Body of pancreas (tissue), 4 donors: ENCODE data around the gene SEC62. TPM values are rescaled to one million over a fixed set of nuclear protein-coding genes. Genes with fewer than 3 reads are reported as not detected.

Experiments
- ATAC-seq: fragments of 150-250 bp; one replicate; pipeline ENCODE4 v1.9.1; 2016
- DNase-seq, 4 donors: peaks; one replicate each; pipeline ENCODE4 v3.0.0-alpha.2; 2019
- H3K27ac ChIP-seq, 4 donors: fragments of 200-600 bp; sonication (generic); 1 replicate in 3 of 4; 2 replicates in 1 of 4; pipeline versions ENCODE4 v1.5.1 to v1.6.1; 2016 to 2019; ENCODE audit warnings: mild to moderate bottlenecking in 1 of 4, mixed read lengths in 1 of 4, moderate library complexity in 1 of 4
- H3K27me3 ChIP-seq, 2 donors: fragments of 200-600 bp; sonication (generic); one replicate each; pipeline ENCODE4 v1.6.0; 2016; ENCODE audit warnings: mild to moderate bottlenecking in 1 of 2
- H3K36me3 ChIP-seq, 2 donors: fragments of 200-600 bp; sonication (generic); replicated peaks in 1 of 2; 2 replicates each; pipeline ENCODE4 v1.5.1; 2016; ENCODE audit warnings: low read depth in 2 of 2; ENCODE audit not compliant: insufficient read depth in 1 of 2
- H3K4me1 ChIP-seq: fragments of 200-600 bp; sonication (generic); one replicate; pipeline ENCODE4 v1.6.0; 2016
- H3K4me3 ChIP-seq, 2 donors: fragments of 200-600 bp; sonication (generic); 1 replicate in 1 of 2; 2 replicates in 1 of 2; pipeline ENCODE4 v1.5.1; 2016 to 2019
- H3K9me3 ChIP-seq, 3 donors: fragments of 200-600 bp; sonication (generic); 1 replicate in 2 of 3; 2 replicates in 1 of 3; pipeline ENCODE4 v1.5.1; 2016
- POLR2A ChIP-seq, 3 donors: fragments of 450-650 bp; IDR thresholded peaks; one replicate each; pipeline ENCODE4 v1.6.1; 2016; ENCODE audit warnings: antibody characterized with exemption in 3 of 3, mild to moderate bottlenecking in 2 of 3
- WGBS, 2 donors: methylation state at CpG; one replicate each; pipeline ENCODE4 v1.1.5; 2017; 5-methylcytosine and 5-hydroxymethylcytosine counted together
- intact Hi-C: fragments of 100-400 bp; cut with DNase I; formaldehyde crosslinking; loops from one replicate; pipeline ENCODE4 v1.15.1; 2023
- total RNA-seq, 2 donors: library from RNA; depleted of rRNA; stranded (reverse); fragments of >200 nt; gene quantifications; one replicate each; pipeline ENCODE4 v1.1.0, GENCODE V29; 2016
- TF ChIP-seq, protein P1 (sequence below), 7 experiments: fragments of 450-650 bp in 4 of 7; fragments of 200-600 bp in 3 of 7; sonication (generic) in 3 of 7; IDR thresholded peaks; one replicate each; pipeline ENCODE4 v1.5.1; 2016 to 2019; ENCODE audit warnings: antibody characterized with exemption in 7 of 7

Gene SEC62
- total RNA-seq, 2 donors from 2014 or later = 30.9 to 31.0 TPM

DNA sequence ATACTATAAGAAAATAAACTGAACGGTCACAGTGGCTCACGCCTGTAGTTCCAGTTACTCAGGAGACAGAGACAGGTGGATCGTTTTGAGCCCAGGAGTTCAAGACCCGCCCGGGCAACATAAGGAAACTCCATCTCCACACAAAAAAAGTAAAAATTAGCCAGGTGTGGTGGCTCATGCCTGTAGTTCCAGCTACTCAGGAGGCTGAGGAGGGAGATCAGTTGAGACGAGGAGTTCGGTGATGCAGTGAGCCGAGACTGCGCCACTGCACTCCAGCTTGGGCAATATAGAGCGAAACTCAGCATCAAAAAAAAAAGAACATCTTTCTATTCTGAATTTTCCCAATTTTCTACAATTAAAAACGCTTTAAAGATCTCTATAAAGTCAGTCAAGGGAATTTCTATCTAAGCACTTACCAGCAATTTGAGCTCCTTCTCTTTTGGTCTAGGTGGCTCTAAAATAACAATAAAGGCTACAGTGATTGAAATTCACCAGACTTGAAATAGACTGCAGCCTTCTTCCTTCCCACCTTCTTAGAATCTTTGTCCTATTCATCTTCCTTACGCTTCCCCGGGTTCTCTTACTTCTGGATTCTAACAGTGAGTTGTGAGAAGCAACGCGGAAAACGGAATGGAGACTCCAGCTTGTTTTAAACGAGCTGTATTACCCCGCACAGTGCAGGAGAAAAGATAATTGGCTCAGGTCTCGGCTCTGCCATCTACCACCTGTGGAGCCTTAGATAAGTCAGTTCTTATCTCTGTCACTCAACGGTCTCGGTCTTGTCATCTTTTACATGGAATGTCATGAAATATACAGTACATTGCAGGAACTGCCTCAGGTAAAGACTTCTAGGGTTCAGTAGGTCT, 812 bp upstream of the SEC62 start:
- Histone ChIP-seq H3K27ac (peak overlapping the region; percentile 93 to 99 (median 94)), H3K36me3 (no peaks in the 10 kb centered on the region), H3K9me3 (no peaks in the 10 kb centered on the region), H3K27me3 (no peaks in the 10 kb centered on the region), H3K4me1 (peaks cover 39% of the 10 kb centered on the region), H3K4me3 (peak overlapping the region; percentile 53 to 98)
- DNase-seq = no peak
- TF ChIP-seq POLR2A (IDR thresholded peaks at IDR 0.05) = no peak
- TF ChIP-seq, protein P1, sequence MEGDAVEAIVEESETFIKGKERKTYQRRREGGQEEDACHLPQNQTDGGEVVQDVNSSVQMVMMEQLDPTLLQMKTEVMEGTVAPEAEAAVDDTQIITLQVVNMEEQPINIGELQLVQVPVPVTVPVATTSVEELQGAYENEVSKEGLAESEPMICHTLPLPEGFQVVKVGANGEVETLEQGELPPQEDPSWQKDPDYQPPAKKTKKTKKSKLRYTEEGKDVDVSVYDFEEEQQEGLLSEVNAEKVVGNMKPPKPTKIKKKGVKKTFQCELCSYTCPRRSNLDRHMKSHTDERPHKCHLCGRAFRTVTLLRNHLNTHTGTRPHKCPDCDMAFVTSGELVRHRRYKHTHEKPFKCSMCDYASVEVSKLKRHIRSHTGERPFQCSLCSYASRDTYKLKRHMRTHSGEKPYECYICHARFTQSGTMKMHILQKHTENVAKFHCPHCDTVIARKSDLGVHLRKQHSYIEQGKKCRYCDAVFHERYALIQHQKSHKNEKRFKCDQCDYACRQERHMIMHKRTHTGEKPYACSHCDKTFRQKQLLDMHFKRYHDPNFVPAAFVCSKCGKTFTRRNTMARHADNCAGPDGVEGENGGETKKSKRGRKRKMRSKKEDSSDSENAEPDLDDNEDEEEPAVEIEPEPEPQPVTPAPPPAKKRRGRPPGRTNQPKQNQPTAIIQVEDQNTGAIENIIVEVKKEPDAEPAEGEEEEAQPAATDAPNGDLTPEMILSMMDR (IDR thresholded peaks at IDR 0.05) = no peak
- intact Hi-C loops = no loop called here
- 47 to 51% methylated on average over 21 of the region's 21 CpGs for WGBS, 2 donors
- ATAC-seq = no peak

DNA sequence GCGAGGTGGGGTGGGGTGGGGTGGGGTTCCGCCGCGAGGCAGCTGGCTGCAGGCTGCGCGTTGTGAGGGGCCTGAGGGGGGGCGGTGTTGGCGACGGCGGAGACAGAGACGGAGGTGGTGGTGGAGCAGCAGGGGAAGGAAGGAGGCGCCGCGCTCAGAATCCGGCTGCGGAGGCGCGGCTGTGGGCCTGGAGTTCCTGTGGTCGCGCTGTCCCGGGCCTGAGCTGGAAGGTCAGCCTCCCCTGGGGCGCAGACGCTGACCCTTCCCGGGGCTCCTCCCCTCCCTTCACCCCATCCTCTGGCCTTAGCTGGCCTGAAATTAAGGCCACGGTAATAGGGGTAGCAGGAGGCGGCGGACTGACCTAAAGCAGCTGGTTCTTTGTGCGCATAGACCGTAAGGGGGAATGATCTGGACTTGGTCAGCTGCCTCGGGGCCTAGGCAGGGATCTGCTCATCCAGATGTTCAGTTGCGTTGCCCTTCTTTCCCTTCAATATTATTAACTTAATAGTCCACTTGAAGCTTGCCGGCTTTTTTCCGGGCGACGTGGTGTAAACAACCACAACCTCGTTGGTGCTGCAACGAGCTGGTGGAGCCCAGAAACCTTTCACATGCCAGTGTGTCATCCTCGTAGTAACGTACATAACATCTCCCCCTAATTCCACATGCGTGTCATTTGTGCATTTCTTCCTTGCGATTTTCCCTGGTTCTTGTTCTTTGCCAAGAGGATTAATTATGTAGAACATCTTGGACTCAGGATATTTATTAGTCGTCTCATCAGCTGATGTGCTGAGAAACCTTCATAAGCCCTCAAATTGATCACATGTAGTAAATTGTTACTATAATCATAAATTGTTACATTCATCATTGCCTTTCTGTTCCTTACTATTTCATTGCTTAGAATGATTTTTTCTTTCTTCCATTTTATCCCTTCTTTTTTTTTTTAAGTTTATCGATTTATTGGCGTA, 626 bp downstream of the SEC62 start:
- Histone ChIP-seq H3K36me3 (no peaks in the 10 kb centered on the region), H3K4me1 (peaks cover 53% of the 10 kb centered on the region), H3K9me3 (no peaks in the 10 kb centered on the region), H3K27me3 (no peaks in the 10 kb centered on the region), H3K27ac (peak overlapping the region; percentile 93 to 99 (median 94)), H3K4me3 (peak overlapping the region; percentile 53 to 98)
- no peak for TF ChIP-seq POLR2A (IDR thresholded peaks at IDR 0.05)
- TF ChIP-seq, protein P1 (IDR thresholded peaks at IDR 0.05) = no peak
- ATAC-seq (peak; percentile 70), DNase-seq (peak; percentile 43 to 59 (median 52))
- WGBS, 2 donors = 2 to 3% methylated on average over 35 to 43 of the region's 44 CpGs
- intact Hi-C loops = no loop called here

DNA sequence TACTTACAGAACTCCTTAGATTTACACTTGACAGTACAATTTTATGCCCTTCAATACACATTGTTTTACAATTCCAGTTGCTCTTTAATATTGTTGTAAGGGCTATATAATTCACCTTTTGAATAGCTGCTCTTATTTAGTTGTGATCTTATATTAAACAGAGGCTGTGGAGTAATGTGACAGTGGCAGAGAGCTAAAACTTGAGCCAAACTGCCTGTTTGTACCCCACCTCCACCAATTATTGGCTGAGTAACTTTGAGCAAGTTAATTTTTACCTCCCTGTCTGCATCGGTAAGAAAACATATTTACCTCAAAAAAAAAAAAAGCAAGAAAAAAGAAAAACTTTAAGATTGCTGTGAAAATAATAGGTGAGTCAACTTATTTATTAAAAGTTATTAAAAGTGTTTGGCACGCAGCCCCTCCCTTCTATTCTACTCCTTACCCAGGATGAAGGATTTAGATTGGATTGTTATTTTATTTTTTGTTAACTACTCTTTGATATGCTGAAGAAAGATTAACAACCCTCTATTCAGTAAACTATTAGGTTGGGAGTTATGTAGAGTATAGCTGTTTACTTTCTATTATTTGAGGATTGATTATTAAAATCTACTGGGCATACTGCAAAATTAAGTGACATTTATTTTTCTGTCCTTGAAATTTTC, 1.7 kb downstream of the SEC62 start:
- DNase-seq = no peak
- intact Hi-C loops = no loop called here
- no peaks in the 10 kb centered on the region for H3K36me3 ChIP-seq
- H3K4me3 ChIP-seq = no peak overlapping the region
- peak overlapping the region in 2 of 4 donors; percentile 6 to 93 for H3K27ac ChIP-seq
- WGBS, 2 donors = 15% methylated on average over 2 of the region's 2 CpGs
- H3K4me1 ChIP-seq = peaks cover 59% of the 10 kb centered on the region
- ATAC-seq = no peak
- TF ChIP-seq, protein P1 (IDR thresholded peaks at IDR 0.05) = no peak
- no peak for TF ChIP-seq POLR2A (IDR thresholded peaks at IDR 0.05)
- H3K9me3 ChIP-seq = no peaks in the 10 kb centered on the region
- H3K27me3 ChIP-seq = no peaks in the 10 kb centered on the region

DNA sequence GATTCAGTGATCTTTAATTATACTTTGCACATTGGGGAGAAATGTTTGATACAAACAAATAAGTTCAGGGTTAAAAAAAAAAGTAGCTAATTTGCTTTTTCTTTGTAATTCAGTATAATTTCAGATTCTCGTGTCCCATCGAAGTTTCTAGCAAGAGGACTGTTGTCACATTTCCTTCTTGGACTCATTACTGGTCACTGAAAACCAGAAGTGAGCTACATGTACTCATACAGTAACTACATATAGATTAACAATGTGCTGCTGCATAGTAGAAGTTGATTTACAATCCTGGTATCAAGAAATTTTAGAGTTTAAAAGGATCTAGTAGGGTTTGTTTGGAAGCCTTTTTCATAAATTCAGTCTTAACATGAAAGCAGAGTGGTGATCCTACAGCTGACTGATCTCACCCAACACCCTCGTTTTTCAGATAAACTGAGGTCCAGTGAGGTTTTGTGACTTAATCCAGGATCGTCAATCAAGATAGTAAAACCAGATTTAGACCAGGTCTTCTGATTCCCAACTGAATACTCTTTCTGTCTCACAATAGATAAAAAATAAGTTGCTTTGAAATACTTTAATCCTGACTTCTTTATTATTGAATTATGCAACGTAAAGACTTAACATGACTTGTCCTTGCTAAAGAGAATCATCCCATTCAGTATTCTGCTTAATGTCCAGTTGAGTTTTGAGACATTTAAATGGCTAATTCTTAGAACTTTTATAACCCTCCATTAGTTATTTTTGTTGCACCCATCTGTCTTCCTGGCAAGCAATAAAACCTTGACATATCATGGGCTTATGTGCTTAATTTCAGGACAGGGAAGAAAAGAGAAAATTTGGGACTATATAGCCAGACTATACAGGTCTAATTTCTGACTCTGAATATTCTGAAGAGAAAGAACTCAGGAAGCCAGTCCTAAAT, 2.8 kb downstream of the SEC62 start:
- Histone ChIP-seq H3K4me1 (peaks cover 67% of the 10 kb centered on the region), H3K27ac (no peak overlapping the region), H3K4me3 (no peak overlapping the region), H3K9me3 (no peaks in the 10 kb centered on the region), H3K27me3 (no peaks in the 10 kb centered on the region), H3K36me3 (no peaks in the 10 kb centered on the region)
- 33 to 36% methylated on average over 5 of the region's 5 CpGs for WGBS, 2 donors
- no peak for TF ChIP-seq POLR2A (IDR thresholded peaks at IDR 0.05)
- TF ChIP-seq, protein P1 (IDR thresholded peaks at IDR 0.05) = no peak
- no peak for ATAC-seq
- DNase-seq = no peak
- intact Hi-C loops = no loop called here
